Keratinocyte (primary cell): Measurements from ENCODE around the gene SLC35B2.

Source experiments
- CTCF ChIP-seq, 3 experiments: IDR thresholded peaks in 1 of 3; conservative IDR thresholded peaks in 1 of 3; optimal IDR thresholded peaks in 1 of 3; 2 replicates in 2 of 3; 3 replicates in 1 of 3; pipeline versions ENCODE3 to v1.5.1; 2011; ENCODE audit warnings: low read length in 3 of 3, mild to moderate bottlenecking in 3 of 3, moderate library complexity in 2 of 3, control low read depth in 1 of 3, inconsistent platforms in 1 of 3; ENCODE audit not compliant: insufficient read depth in 2 of 3; ENCODE audit errors: extremely low read depth in 1 of 3
- EZH2 ChIP-seq: IDR thresholded peaks from one replicate; pipeline ENCODE4 v1.6.1; 2012; ENCODE audit warnings: inconsistent platforms, mild to moderate bottlenecking, low read length, moderate library complexity

GRCh38 chr6:44271914-44272313 lies 14.6 kb upstream of the SLC35B2 start:
- no peak for TF ChIP-seq EZH2
- no peak for TF ChIP-seq CTCF (optimal IDR thresholded peaks at IDR 0.05 in 1 of 3, IDR thresholded peaks at IDR 0.05 in 1 of 3, conservative IDR thresholded peaks at IDR 0.05 in 1 of 3; ENCODE audit: extremely low read depth in 1 of 3, insufficient read depth in 2 of 3, low read length in 3 of 3)
